SHP77 treated with DMSO at 0.1 percent for 48 hours (cell line): ENCODE measurements around the gene PRPF4.
A peak's percentile ranks its signal among the peaks of the same experiment; 100 is the strongest.
"Not testable (repeated sequence)": the region's sequence is repeated elsewhere in the genome, so short reads cannot be mapped to it uniquely, and the experiment has no call there.

Experiments used
- DNase-seq: peaks from one replicate; lab custom pipeline; 2025; lab: John Stamatoyannopoulos, UW

Gene PRPF4

GRCh38 chr9:113267911-113268566 lies 7.4 kb upstream of the PRPF4 start:
- no peak for DNase-seq

GRCh38 chr9:113269355-113269754 lies 6.1 kb upstream of the PRPF4 start:
- no peak for DNase-seq

GRCh38 chr9:113269871-113270270 lies 5.6 kb upstream of the PRPF4 start:
- no peak for DNase-seq

GRCh38 chr9:113274474-113275156 lies 843 bp upstream of the PRPF4 start:
- no peak for DNase-seq

GRCh38 chr9:113278840-113279239 lies 3.4 kb downstream of the PRPF4 start:
- no peak for DNase-seq

- no peak for DNase-seq
These were observed 5.9 kb downstream of the PRPF4 start for GRCh38 chr9:113281356-113281755.

- DNase-seq = no peak
These were observed 13.6 kb downstream of the PRPF4 start for GRCh38 chr9:113289091-113289490.

- no peak for DNase-seq
These were observed 14.7 kb downstream of the PRPF4 start for GRCh38 chr9:113290052-113290607.

DNA sequence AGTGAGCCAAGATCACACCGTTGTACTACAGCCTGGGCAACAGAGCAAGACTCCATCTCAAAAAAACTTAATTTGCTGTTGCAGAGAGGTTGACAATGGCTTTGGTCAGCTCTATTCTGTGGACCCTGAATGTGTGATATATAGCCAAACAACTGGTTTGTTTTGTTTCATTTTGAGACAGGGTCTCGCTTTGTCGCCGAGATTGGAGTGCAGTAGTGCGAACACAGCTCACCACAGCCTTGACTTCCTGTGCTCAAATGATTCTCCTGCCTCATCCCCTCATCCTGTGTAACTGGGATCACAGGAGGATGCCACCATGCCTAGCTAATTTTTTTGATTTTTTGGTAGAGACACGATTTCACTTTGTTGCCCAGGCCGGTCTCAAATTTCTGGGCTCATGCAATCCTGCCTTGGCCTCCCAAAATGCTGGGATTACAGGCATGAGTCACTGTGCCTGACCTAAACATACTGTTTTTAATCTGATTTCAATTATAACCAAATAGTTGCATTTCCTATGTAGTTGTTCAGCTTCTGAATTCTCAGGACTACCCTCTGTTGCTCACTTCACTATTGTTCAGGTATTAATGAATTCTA lies 17.9 kb downstream of the PRPF4 start:
- no peak for DNase-seq

- DNase-seq = not testable (repeated sequence)
These were observed 20.8 kb downstream of the PRPF4 start for GRCh38 chr9:113296247-113296646.

DNA sequence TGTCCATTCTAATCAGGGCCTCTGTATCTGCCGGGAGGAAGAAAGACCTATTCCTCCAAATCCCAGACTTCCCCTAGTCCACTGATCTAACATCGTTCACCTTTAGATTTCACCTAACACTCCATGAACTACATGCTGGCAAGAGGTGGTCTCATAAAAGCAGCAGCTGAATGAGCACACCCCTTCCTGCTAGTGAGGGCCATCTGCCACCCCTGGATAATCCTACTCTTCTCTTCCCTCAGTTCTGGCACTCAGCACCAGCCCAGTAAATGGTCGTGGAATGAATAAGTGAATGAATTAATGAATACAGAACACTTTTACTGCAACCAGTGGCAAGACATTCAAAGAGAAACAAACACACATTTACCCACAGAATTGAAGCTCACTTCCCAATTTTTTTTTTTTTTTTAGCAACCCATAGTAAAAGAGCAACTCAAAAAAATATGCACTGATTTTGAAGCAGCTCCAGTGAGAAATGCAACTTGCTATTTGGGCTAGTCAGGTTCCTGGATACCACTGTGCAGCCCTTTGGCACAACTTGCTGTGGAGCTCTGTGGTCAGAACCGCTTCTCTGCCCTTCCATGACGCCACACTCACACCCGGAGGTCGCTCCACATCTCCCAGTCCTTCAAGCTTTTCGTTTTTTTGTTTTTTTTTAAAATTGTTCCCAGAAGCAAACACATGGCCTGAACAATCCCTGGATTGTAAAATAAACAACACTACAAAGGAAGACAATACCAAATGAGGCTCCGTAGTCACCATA lies 21.5 kb downstream of the PRPF4 start:
- no peak for DNase-seq

GRCh38 chr9:113298311-113298710 lies 22.9 kb downstream of the PRPF4 start:
- DNase-seq = no peak

GRCh38 chr9:113298924-113299770 lies 23.7 kb downstream of the PRPF4 start:
- no peak for DNase-seq

- DNase-seq = no peak
These were observed 24.4 kb downstream of the PRPF4 start for GRCh38 chr9:113299800-113300292.

DNA sequence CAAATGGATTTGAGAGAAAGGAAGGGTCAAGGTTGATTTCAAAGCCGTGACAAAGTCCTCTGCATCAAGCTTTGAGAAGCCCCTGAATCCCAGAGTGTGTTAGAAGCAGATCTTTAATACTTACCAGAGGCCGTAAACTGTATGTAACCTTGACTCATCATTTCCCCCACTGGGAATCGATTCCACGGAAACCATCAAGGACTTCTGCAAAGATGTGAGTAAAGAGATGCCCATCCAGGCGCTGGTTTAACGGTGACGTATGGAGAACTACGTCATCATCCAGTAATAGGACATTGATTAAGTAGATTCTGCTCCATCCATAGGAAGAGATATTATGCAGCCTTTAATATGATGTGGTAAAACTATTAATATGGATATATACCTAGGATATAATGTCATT lies 26.1 kb downstream of the PRPF4 start:
- DNase-seq = no peak

DNA sequence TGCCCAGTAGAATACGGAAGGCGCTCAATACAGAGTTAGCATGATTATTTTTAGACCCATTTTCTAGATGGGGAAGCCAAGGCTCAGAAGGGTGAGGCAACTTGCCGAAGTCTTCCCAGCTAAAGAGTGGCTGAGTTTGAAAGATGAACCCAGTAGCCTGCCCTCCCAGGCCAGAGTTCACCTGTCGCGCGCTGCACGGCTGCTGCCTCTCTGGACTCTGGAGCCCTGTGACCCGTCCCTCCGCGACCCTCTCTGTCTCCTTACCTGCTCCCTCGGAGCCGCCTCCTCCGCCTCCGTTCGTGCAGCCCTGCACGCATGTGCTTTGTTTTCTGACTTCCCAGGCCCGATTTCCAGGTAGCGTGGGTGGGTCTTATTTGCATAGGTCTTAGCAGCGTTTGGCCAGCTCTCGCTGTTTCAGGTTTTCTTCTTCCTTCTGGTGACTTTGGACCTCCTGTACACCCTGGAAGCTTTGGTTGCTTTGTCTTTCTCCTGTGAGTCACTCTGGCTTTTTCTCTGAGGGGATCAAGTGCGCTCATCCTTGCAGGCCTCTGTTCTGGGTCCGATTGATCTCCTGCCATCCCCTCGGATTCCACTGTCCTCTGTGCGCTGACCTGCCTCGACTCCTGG lies 27.4 kb downstream of the PRPF4 start, which contains the start of gene RNF183:
Gene RNF183 (minus strand): TSS at position 585 of the 627 bp plus-strand sequence. CDS start 5,192 bp downstream, outside the sequence.
- DNase-seq = no peak

GRCh38 chr9:113306566-113306965 lies 31.1 kb downstream of the PRPF4 start:
- DNase-seq = no peak

DNA sequence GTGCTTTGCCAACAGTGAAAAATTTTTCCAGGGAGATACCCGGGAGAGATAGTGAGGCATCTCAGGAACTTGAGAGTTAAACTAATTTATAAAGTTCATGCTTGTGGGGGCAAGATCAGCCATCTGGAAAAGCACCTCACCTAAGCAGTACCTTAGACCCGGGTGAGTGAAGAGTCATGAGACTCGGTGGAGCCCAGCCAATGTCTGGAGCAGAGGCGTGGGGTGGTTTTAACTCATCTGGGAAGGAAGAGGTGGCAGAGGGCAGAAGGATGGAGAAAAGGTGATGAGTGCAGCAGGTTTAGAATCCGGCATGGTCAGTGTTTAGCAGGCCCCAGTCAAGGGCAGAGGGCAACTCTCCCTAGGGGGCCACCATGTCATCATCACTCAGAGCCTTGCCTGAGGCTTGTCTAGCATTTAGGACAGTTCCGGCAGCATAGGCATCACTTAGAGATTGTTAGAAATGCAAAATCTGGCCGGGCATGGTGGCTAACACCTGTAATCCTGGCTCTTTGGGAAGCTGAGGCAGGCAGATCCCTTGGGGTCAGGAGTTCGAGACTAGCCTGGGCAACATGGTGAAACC lies 32.0 kb downstream of the PRPF4 start:
- no peak for DNase-seq

GRCh38 chr9:113309204-113309813 lies 33.9 kb downstream of the PRPF4 start:
- DNase-seq = peak; percentile 30

GRCh38 chr9:113310538-113310937 lies 35.1 kb downstream of the PRPF4 start:
- DNase-seq = no peak
